HEK293 (cell line): Measurements from ENCODE around the gene UFD1.

Experiments
- CTCF ChIA-PET: fragments of 350-600 bp; formaldehyde crosslinking; extraction: SDS; loops from one replicate; lab custom pipeline; 2021; ENCODE audit warnings: antibody characterized with exemption; lab: Yijun Ruan, JAX
- POLR2A ChIA-PET: fragments of 300-600 bp; formaldehyde crosslinking; extraction: SDS; loops from one replicate; lab custom pipeline; 2020; ENCODE audit warnings: antibody characterized with exemption, inconsistent platforms; lab: Yijun Ruan, JAX
- H3K27ac ChIP-seq: fragments of 200-500 bp; sonication (Bioruptor generic); 2 replicates; pipeline ENCODE4 v1.5.1; 2014; ENCODE audit warnings: low read depth, low read length, control low read depth, inconsistent platforms; ENCODE audit errors: extremely low read depth
- H3K36me3 ChIP-seq, 2 experiments: fragments of 200-500 bp in 1 of 2; sonication (Bioruptor generic) in 1 of 2; 1 replicate in 1 of 2; 2 replicates in 1 of 2; pipeline ENCODE4 v1.5.1; 2014 to 2017; ENCODE audit warnings: inconsistent platforms in 2 of 2, low read length in 2 of 2; ENCODE audit not compliant: control insufficient read depth in 2 of 2, insufficient read depth in 1 of 2
- H3K4me1 ChIP-seq: fragments of 200-500 bp; sonication (Bioruptor generic); 2 replicates; pipeline ENCODE4 v1.5.1; 2014; ENCODE audit warnings: mild to moderate bottlenecking, low read length, inconsistent platforms; ENCODE audit not compliant: control insufficient read depth, insufficient read depth
- H3K4me3 ChIP-seq: 2 replicates; pipeline ENCODE4 v1.5.1; 2011; ENCODE audit warnings: low read depth, mild to moderate bottlenecking, control low read depth, low read length, moderate library complexity
- H3K9me3 ChIP-seq: fragments of 200-500 bp; sonication (Bioruptor generic); 2 replicates; pipeline ENCODE4 v1.5.1; 2014; ENCODE audit warnings: low read depth, low read length, inconsistent platforms; ENCODE audit not compliant: control insufficient read depth, insufficient read depth
- ZFP37 ChIP-seq: fragments of 450-650 bp; formaldehyde crosslinking; IDR thresholded peaks from 2 replicates; pipeline ENCODE4 v1.5.1; 2016; ENCODE audit warnings: missing biosample characterization, missing genetic modification characterization
- ZFP69B ChIP-seq: fragments of 450-650 bp; formaldehyde crosslinking; IDR thresholded peaks from 2 replicates; pipeline ENCODE4 v1.5.1; 2016; ENCODE audit warnings: missing biosample characterization, missing genetic modification characterization
- ZNF10 ChIP-seq: fragments of 450-650 bp; formaldehyde crosslinking; IDR thresholded peaks from 2 replicates; pipeline ENCODE4 v1.5.1; 2017; ENCODE audit warnings: missing biosample characterization, missing genetic modification characterization
- ZNF114 ChIP-seq: fragments of 450-650 bp; formaldehyde crosslinking; IDR thresholded peaks from 2 replicates; pipeline ENCODE4 v1.5.0; 2017; ENCODE audit warnings: missing biosample characterization, missing genetic modification characterization
- ZNF146 ChIP-seq: fragments of 450-650 bp; formaldehyde crosslinking; IDR thresholded peaks from 2 replicates; pipeline ENCODE4 v1.5.1; 2016; ENCODE audit warnings: missing biosample characterization, missing genetic modification characterization
- ZNF175 ChIP-seq: fragments of 450-650 bp; formaldehyde crosslinking; IDR thresholded peaks from 2 replicates; pipeline ENCODE4 v1.5.1; 2016; ENCODE audit warnings: missing biosample characterization, missing genetic modification characterization
- ZNF214 ChIP-seq: fragments of 450-650 bp; formaldehyde crosslinking; IDR thresholded peaks from 2 replicates; pipeline ENCODE4 v1.5.1; 2017; ENCODE audit warnings: missing biosample characterization, mild to moderate bottlenecking, missing genetic modification characterization, borderline replicate concordance
- ZNF23 ChIP-seq: fragments of 450-650 bp; formaldehyde crosslinking; IDR thresholded peaks from 2 replicates; pipeline ENCODE4 v1.5.1; 2016; ENCODE audit warnings: missing biosample characterization, missing genetic modification characterization, borderline replicate concordance
- ZNF473 ChIP-seq: fragments of 450-650 bp; formaldehyde crosslinking; IDR thresholded peaks from 2 replicates; pipeline ENCODE4 v1.5.1; 2017; ENCODE audit warnings: missing biosample characterization, missing genetic modification characterization
- ZNF623 ChIP-seq: fragments of 450-650 bp; formaldehyde crosslinking; IDR thresholded peaks from 2 replicates; pipeline ENCODE4 v1.5.1; 2016; ENCODE audit warnings: missing biosample characterization, missing genetic modification characterization
- ZNF701 ChIP-seq: fragments of 450-650 bp; formaldehyde crosslinking; IDR thresholded peaks from 2 replicates; pipeline ENCODE4 v1.5.1; 2016; ENCODE audit warnings: missing biosample characterization, missing genetic modification characterization
- ZNF843 ChIP-seq: fragments of 450-650 bp; formaldehyde crosslinking; IDR thresholded peaks from 2 replicates; pipeline ENCODE4 v1.5.1; 2016; ENCODE audit warnings: missing biosample characterization, missing genetic modification characterization
- TF ChIP-seq, protein P1 (sequence below): fragments of 450-650 bp; IDR thresholded peaks from 2 replicates; pipeline ENCODE4 v1.5.1; 2018; ENCODE audit warnings: missing biosample characterization, missing genetic modification characterization
- TF ChIP-seq, protein P2 (sequence below): IDR thresholded peaks from 2 replicates; pipeline ENCODE4 v1.6.1; 2011; ENCODE audit warnings: mild to moderate bottlenecking, low read depth, low read length, borderline replicate concordance
- TF ChIP-seq, protein P3 (sequence below): fragments of 450-650 bp; formaldehyde crosslinking; IDR thresholded peaks from 2 replicates; pipeline ENCODE4 v1.5.1; 2016; ENCODE audit warnings: missing biosample characterization, missing genetic modification characterization
- TF ChIP-seq, protein P4 (sequence below): fragments of 450-650 bp; formaldehyde crosslinking; IDR thresholded peaks from 2 replicates; pipeline ENCODE4 v1.5.1; 2017; ENCODE audit warnings: missing biosample characterization, missing genetic modification characterization

Gene UFD1

DNA sequence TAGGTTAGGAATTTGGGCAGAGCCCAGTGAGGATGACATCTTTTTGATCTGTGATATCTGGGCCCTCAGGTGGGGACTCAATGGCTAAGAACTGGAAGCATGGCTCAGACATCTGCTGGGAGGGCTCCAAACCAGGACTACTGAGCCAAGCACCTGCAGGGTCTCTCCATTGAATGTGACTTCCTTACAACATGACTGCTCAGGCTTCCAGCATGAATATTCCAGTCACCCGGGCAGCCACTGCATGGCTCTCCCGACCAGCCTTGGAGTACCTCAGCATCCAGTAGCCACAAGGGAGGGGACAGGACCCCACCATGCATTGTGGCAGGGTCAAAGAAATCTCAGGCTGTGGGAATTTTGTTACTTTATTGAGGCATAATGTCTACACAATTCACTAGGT lies 9.3 kb upstream of the UFD1 start:
- POLR2A ChIA-PET = interaction anchor here (1.4 kb wide), 1 partner anchor 9 kb away, joined by 6 read pairs; the partner anchor contains the start of gene CDC45
- CTCF ChIA-PET = interaction anchor here (0.5 to 1.4 kb wide), 3 partner anchors 10 to 14 kb away, joined by 3 to 7 read pairs (median 5); no protein-coding TSS in a partner anchor
- no peak overlapping the region for H3K27ac ChIP-seq

DNA sequence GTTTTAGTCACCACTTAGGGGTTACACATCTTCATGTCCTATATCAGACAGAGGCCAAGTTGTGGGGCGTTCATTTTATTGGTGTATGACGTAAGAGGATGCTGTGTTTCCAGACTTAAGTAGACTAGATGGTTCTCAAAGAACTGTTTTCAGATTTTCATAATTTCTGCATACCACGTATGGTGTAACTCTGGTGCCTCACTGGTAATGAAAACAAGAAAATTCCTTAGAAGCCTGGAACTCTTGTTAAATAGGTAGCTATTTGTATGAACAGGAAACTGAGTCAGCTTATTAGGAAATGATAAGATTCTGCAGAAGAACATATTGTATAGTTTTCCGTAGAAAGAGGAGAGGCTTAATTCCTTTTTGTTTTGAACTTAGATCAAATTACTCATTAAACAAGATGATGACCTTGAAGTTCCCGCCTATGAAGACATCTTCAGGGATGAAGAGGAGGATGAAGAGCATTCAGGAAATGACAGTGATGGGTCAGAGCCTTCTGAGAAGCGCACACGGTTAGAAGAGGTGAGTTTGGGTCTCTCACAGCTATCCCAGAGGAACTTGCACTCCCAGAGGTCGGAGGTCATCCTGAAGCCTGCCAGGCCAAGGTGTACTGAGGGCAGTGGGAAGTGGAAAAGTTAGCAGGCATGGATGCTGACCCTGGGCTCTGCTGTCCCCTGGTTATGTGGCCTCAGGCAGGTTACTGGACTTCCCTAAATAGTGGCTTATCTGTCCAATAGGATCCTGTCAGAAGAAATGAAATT lies 4.7 kb upstream of the UFD1 start:
- TF ChIP-seq ZNF114 (tag by site-specific recombination) = no peak
- TF ChIP-seq, protein P1, sequence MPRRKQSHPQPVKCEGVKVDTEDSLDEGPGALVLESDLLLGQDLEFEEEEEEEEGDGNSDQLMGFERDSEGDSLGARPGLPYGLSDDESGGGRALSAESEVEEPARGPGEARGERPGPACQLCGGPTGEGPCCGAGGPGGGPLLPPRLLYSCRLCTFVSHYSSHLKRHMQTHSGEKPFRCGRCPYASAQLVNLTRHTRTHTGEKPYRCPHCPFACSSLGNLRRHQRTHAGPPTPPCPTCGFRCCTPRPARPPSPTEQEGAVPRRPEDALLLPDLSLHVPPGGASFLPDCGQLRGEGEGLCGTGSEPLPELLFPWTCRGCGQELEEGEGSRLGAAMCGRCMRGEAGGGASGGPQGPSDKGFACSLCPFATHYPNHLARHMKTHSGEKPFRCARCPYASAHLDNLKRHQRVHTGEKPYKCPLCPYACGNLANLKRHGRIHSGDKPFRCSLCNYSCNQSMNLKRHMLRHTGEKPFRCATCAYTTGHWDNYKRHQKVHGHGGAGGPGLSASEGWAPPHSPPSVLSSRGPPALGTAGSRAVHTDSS (tag by site-specific recombination) = peak; percentile 73
- TF ChIP-seq, all 188 proteins: peak for 1
- H3K36me3 ChIP-seq = peaks cover 40 to 63% of the 10 kb centered on the region in 2 experiments
- H3K4me3 ChIP-seq = no peak overlapping the region
- CTCF ChIA-PET = interaction anchor here (0.6 to 0.8 kb wide), 3 partner anchors 194 to 632 kb away, joined by 3 read pairs; no protein-coding TSS in a partner anchor
- H3K9me3 ChIP-seq = no peaks in the 10 kb centered on the region
- H3K27ac ChIP-seq = no peak overlapping the region
- no peaks in the 10 kb centered on the region for H3K4me1 ChIP-seq
- POLR2A ChIA-PET = no interaction called here

More for the DNA sequence above, 9.3 kb upstream of the UFD1 start:
- TF ChIP-seq ZFP37 (tag by site-specific recombination) = no peak
- TF ChIP-seq ZNF175 (tag by site-specific recombination) = no peak
- TF ChIP-seq ZNF701 (tag by site-specific recombination) = no peak
- TF ChIP-seq ZNF10 (tag by site-specific recombination) = no peak
- no peak for TF ChIP-seq ZNF843 (tag by site-specific recombination)
- no peak for TF ChIP-seq ZNF146
- no peak for TF ChIP-seq ZNF473
- TF ChIP-seq, protein P2, sequence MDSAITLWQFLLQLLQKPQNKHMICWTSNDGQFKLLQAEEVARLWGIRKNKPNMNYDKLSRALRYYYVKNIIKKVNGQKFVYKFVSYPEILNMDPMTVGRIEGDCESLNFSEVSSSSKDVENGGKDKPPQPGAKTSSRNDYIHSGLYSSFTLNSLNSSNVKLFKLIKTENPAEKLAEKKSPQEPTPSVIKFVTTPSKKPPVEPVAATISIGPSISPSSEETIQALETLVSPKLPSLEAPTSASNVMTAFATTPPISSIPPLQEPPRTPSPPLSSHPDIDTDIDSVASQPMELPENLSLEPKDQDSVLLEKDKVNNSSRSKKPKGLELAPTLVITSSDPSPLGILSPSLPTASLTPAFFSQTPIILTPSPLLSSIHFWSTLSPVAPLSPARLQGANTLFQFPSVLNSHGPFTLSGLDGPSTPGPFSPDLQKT = no peak
- TF ChIP-seq ZNF623 = no peak
- TF ChIP-seq, protein P3, sequence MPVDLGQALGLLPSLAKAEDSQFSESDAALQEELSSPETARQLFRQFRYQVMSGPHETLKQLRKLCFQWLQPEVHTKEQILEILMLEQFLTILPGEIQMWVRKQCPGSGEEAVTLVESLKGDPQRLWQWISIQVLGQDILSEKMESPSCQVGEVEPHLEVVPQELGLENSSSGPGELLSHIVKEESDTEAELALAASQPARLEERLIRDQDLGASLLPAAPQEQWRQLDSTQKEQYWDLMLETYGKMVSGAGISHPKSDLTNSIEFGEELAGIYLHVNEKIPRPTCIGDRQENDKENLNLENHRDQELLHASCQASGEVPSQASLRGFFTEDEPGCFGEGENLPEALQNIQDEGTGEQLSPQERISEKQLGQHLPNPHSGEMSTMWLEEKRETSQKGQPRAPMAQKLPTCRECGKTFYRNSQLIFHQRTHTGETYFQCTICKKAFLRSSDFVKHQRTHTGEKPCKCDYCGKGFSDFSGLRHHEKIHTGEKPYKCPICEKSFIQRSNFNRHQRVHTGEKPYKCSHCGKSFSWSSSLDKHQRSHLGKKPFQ (tag by site-specific recombination) = no peak
- no peak for TF ChIP-seq ZNF23 (tag by site-specific recombination)
- no peak for TF ChIP-seq ZFP69B (tag by site-specific recombination)
- TF ChIP-seq, protein P4, sequence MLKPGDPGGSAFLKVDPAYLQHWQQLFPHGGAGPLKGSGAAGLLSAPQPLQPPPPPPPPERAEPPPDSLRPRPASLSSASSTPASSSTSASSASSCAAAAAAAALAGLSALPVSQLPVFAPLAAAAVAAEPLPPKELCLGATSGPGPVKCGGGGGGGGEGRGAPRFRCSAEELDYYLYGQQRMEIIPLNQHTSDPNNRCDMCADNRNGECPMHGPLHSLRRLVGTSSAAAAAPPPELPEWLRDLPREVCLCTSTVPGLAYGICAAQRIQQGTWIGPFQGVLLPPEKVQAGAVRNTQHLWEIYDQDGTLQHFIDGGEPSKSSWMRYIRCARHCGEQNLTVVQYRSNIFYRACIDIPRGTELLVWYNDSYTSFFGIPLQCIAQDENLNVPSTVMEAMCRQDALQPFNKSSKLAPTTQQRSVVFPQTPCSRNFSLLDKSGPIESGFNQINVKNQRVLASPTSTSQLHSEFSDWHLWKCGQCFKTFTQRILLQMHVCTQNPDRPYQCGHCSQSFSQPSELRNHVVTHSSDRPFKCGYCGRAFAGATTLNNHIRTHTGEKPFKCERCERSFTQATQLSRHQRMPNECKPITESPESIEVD (tag by site-specific recombination) = no peak
- no peak for TF ChIP-seq ZNF214 (tag by site-specific recombination)
- no peaks in the 10 kb centered on the region for H3K4me1 ChIP-seq
- H3K4me3 ChIP-seq = no peak overlapping the region
- H3K36me3 ChIP-seq = peaks cover 61 to 85% of the 10 kb centered on the region in 2 experiments
- no peaks in the 10 kb centered on the region for H3K9me3 ChIP-seq
